GM23338 (cell line): ENCODE measurements around the gene SELENOS. TPM values are rescaled to one million over a fixed set of nuclear protein-coding genes. Genes with fewer than 3 reads are reported as not detected.

Source experiments
- ATAC-seq: fragments of 200-7000 bp; cut with Tn5 transposase; 3 replicates; pipeline ENCODE4 v1.9.1; 2020
- DNase-seq: peaks from one replicate; pipeline ENCODE4 v3.0.0-alpha.2; 2015; ENCODE audit warnings: low spot score
- H2AFZ ChIP-seq: fragments of 200-600 bp; sonication (generic); 2 replicates; pipeline ENCODE4 v1.8.0; 2016; ENCODE audit warnings: antibody characterized with exemption, mild to moderate bottlenecking, moderate library complexity
- H3F3A ChIP-seq: fragments of 200-600 bp; sonication (generic); replicated peaks from 2 replicates; pipeline ENCODE4 v1.8.0; 2017; ENCODE audit warnings: antibody characterized with exemption, mixed run types, low read depth
- H3K27ac ChIP-seq: fragments of 200-600 bp; sonication (generic); 2 replicates; pipeline ENCODE4 v1.6.1; 2016; ENCODE audit warnings: low read depth
- H3K27me3 ChIP-seq: fragments of 200-600 bp; sonication (generic); 2 replicates; pipeline ENCODE4 v1.8.0; 2016; ENCODE audit warnings: mild to moderate bottlenecking, mixed run types, moderate library complexity; ENCODE audit not compliant: insufficient read depth
- H3K36me3 ChIP-seq: fragments of 200-600 bp; sonication (generic); 2 replicates; pipeline ENCODE4 v1.8.0; 2016; ENCODE audit warnings: mild to moderate bottlenecking; ENCODE audit not compliant: insufficient read depth
- H3K4me1 ChIP-seq: fragments of 200-600 bp; sonication (generic); 2 replicates; pipeline ENCODE4 v1.8.0; 2016; ENCODE audit warnings: mild to moderate bottlenecking, moderate library complexity; ENCODE audit not compliant: insufficient read depth
- H3K4me2 ChIP-seq: fragments of 200-600 bp; sonication (generic); 2 replicates; pipeline ENCODE4 v1.7.1; 2017; ENCODE audit warnings: mixed run types
- H3K4me3 ChIP-seq: fragments of 200-600 bp; sonication (generic); 2 replicates; pipeline ENCODE4 v1.6.1; 2016; ENCODE audit warnings: mixed run types
- H3K79me2 ChIP-seq: fragments of 200-600 bp; sonication (generic); replicated peaks from 2 replicates; pipeline ENCODE4 v1.8.0; 2017; ENCODE audit warnings: mild to moderate bottlenecking; ENCODE audit not compliant: insufficient read depth
- H3K9me2 ChIP-seq: fragments of 200-600 bp; sonication (generic); 2 replicates; pipeline ENCODE4 v1.8.0; 2017; ENCODE audit not compliant: insufficient read depth
- H4K20me1 ChIP-seq: fragments of 200-600 bp; sonication (generic); replicated peaks from 2 replicates; pipeline ENCODE4 v1.8.0; 2017; ENCODE audit warnings: mild to moderate bottlenecking; ENCODE audit not compliant: insufficient read depth
- H3K27ac Mint-ChIP-seq: 2 replicates; pipeline ENCODE4 v1.8.0; 2020; ENCODE audit warnings: inconsistent platforms, mild to moderate bottlenecking, moderate library complexity, mixed read lengths
- H3K27me3 Mint-ChIP-seq: 3 replicates; pipeline ENCODE4 v1.8.0; 2022; ENCODE audit warnings: low read depth, mild to moderate bottlenecking, moderate library complexity, mixed read lengths, inconsistent platforms; ENCODE audit not compliant: insufficient read depth, poor library complexity
- H3K36me3 Mint-ChIP-seq: 3 replicates; pipeline ENCODE4 v1.8.0; 2021; ENCODE audit warnings: low read depth, mild to moderate bottlenecking, inconsistent platforms, moderate library complexity, mixed read lengths
- H3K4me1 Mint-ChIP-seq: 3 replicates; pipeline ENCODE4 v1.8.0; 2020; ENCODE audit warnings: mild to moderate bottlenecking, inconsistent platforms, mixed read lengths
- H3K4me3 Mint-ChIP-seq: 3 replicates; pipeline ENCODE4 v1.8.0; 2021; ENCODE audit warnings: moderate library complexity, mild to moderate bottlenecking, inconsistent platforms, mixed read lengths
- H3K9me3 Mint-ChIP-seq: 3 replicates; pipeline ENCODE4 v1.8.0; 2020; ENCODE audit warnings: moderate library complexity, mild to moderate bottlenecking, inconsistent platforms, mixed read lengths
- CTCF ChIP-seq, 2 experiments: fragments of 200-600 bp in 1 of 2; sonication (generic) in 1 of 2; conservative IDR thresholded peaks; 2 replicates each; pipeline versions ENCODE4 v1.5.1 to v1.6.1; 2016 to 2017; ENCODE audit warnings: antibody characterized with exemption in 2 of 2, low read depth in 2 of 2, mild to moderate bottlenecking in 2 of 2, moderate library complexity in 1 of 2
- EZH2 ChIP-seq: fragments of 200-600 bp; sonication (generic); IDR thresholded peaks from one replicate; pipeline ENCODE4 v1.8.0; 2017; ENCODE audit warnings: antibody characterized with exemption, mild to moderate bottlenecking, low read depth; ENCODE audit not compliant: unreplicated experiment
- JUNB ChIP-seq: IDR thresholded peaks from one replicate; pipeline ENCODE4 v1.6.1; 2016; ENCODE audit warnings: antibody characterized with exemption; ENCODE audit not compliant: unreplicated experiment
- NANOG ChIP-seq: IDR thresholded peaks from 2 replicates; pipeline ENCODE4 v1.6.1; 2016; ENCODE audit warnings: antibody characterized with exemption, borderline replicate concordance
- POLR2AphosphoS5 ChIP-seq: IDR thresholded peaks from 2 replicates; pipeline ENCODE4 v1.6.1; 2016; ENCODE audit warnings: antibody characterized with exemption, low read depth
- REST ChIP-seq: IDR thresholded peaks from one replicate; pipeline ENCODE4 v1.6.1; 2018; ENCODE audit warnings: antibody characterized with exemption; ENCODE audit not compliant: unreplicated experiment
- ZNF462 ChIP-seq: fragments of 250-450 bp; sonication (Bioruptor Pico); IDR thresholded peaks from 2 replicates; pipeline ENCODE4 v1.5.0; 2020; ENCODE audit warnings: mild to moderate bottlenecking, moderate library complexity
- polyA plus RNA-seq: library from polyadenylated mRNA; unstranded; fragments of >200 nt; fragmentation: Nextera tagmentation; extraction: Ambion mirVana; gene quantifications from 2 replicates; pipeline ENCODE4 v1.2.1, GENCODE V29; 2016
- total RNA-seq: library from RNA; depleted of rRNA; stranded (reverse); fragments of >200 nt; shearing (Covaris generic); gene quantifications from 2 replicates; pipeline ENCODE4 v1.2.3, GENCODE V29; 2014

Gene SELENOS
- total and polyA plus RNA-seq, 2 experiments from 2014 or later = 37.0 to 106 TPM

GRCh38 chr15:101308604-101309435 is 31.5 kb upstream of the SELENOS start (continued):
- no peak for TF ChIP-seq ZNF462 (CRISPR knock-in tag)

GRCh38 chr15:101307897-101308603 is 30.8 kb upstream of the SELENOS start:
- ATAC-seq = peak; percentile 42
- H3K9me3 Mint-ChIP-seq = no peaks in the 10 kb centered on the region
- TF ChIP-seq EZH2 = no peak
- no peak for TF ChIP-seq JUNB
- no peak for TF ChIP-seq REST
- TF ChIP-seq NANOG = no peak
- no peak for TF ChIP-seq CTCF (conservative IDR thresholded peaks at IDR 0.05; ENCODE audit: low read depth in 2 of 2)
- no peak for TF ChIP-seq POLR2AphosphoS5

More at GRCh38 chr15:101307897-101308603, 30.8 kb upstream of the SELENOS start:
- Histone ChIP-seq H3K27me3 (no peaks in the 10 kb centered on the region), H3K4me3 (no peak overlapping the region), H3K4me2 (no peak overlapping the region), H3K9me2 (no peaks in the 10 kb centered on the region), H3K79me2 (no peaks in the 10 kb centered on the region), H3F3A (no peaks in the 10 kb centered on the region), H3K4me1 (no peaks in the 10 kb centered on the region), H3K27ac (no peak overlapping the region), H3K36me3 (no peaks in the 10 kb centered on the region), H4K20me1 (no peaks in the 10 kb centered on the region), H2AFZ (no peak overlapping the region)
- H3K4me3 Mint-ChIP-seq = no peak overlapping the region
- no peaks in the 10 kb centered on the region for H3K4me1 Mint-ChIP-seq
- no peaks in the 10 kb centered on the region for H3K36me3 Mint-ChIP-seq
- H3K27ac Mint-ChIP-seq = no peak overlapping the region
- H3K27me3 Mint-ChIP-seq = peaks cover 3% of the 10 kb centered on the region
- no peak for DNase-seq
